ENCODE measurements around the gene PPP1R16B.

The PPP1R16B gene

GRCh38 chr20:38894091-38894847, 88.8 kb downstream of the PPP1R16B start:
- H3K4me3 ChIP-seq (ENCODE audit: low read depth, low read length): no peak overlapping the region

DNA sequence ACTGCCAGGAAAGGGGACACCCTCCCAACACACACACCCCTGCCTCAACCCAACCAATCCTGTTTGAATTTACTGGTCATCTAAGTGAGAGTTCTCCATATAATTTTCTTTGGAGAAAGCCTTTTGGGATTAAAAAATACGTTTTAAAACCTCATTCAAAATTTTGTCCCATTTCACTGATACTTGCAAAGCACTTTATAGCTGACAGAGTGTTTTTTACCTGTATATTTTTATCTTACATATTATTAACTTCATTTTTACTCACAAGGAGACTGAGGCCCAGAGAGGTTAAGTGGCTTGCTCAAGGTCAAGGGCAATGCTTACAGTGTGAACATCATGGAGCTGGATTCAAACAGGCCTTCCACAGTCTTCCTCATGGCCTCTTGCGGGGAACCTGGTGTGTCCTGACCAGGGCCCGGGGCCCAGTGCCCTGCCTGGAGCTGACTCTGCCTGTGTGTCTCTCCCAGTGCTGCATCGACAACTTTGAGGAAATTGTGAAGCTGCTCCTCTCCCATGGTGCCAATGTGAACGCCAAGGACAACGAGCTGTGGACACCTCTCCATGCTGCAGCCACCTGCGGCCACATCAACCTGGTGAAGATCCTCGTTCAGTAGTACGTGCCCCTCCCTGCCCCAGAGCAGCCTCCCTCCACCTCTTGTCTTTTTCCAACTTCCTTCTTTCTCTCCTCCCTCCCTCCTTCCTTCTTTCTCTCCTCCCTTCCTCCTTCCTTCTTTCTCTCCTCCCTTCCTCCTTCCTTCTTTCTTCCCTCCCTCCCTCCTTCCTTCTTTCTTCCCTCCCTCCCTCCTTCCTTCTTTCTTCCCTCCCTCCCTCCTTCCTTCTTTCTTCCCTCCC, 89.8 kb downstream of the PPP1R16B start:
- no peak overlapping the region for H3K4me3 ChIP-seq (ENCODE audit: low read depth, low read length)

DNA sequence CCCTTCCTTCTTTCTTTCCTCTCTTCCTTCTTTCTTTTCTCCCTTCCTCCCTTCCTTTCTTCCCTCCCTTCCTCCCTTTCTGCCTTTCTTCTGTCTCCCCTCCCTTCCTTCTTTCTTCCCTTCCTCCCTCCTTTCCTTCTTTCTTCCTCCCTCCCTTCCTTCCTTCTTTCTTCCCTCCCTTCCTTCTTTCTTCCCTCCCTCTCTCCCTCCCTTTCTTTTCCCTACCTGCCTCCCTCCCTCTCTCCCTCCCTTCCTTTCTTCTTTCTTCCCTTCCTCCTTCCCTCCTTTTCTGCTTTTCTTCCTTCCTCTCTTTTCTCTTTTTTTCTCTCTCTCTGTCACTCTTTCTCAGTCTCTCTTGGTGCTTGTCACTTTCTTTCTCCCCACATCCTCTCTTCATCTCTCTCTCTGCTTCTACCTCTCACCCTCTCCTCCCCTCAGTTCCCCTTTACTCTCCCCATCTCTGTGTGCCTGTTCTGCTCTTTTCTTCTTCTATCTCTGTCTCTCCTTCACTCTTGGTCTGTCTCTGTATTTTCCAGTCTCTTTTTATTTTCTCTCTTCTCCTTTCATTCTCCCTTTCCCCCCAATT, 90.6 kb downstream of the PPP1R16B start:
- H3K4me3 ChIP-seq (ENCODE audit: low read depth, low read length): no peak overlapping the region

GRCh38 chr20:38897267-38897666, 91.8 kb downstream of the PPP1R16B start:
- H3K4me3 ChIP-seq (ENCODE audit: low read depth, low read length): no peak overlapping the region

GRCh38 chr20:38900606-38901005, 95.1 kb downstream of the PPP1R16B start:
- H3K4me3 ChIP-seq (ENCODE audit: low read depth, low read length): no peak overlapping the region

DNA sequence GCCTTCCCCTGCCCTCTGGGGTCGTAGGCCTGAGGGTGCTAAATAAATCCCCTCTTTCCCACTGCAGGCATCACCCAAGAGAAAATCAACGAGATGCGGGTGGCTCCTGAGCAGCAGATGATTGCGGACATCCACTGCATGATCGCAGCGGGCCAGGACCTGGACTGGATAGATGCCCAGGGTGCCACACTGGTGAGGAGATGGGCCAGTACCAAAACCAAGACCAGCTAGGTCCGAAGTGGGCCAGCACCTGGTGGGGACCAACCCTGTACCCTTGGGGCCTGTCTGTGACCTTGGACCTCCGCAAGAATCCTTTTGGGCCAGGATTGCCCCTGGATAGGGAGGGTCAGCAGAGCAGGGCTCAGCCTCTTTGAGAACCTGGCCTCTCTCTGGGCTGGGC, 97.1 kb downstream of the PPP1R16B start:
- H3K4me3 ChIP-seq (ENCODE audit: low read depth, low read length): no peak overlapping the region

DNA sequence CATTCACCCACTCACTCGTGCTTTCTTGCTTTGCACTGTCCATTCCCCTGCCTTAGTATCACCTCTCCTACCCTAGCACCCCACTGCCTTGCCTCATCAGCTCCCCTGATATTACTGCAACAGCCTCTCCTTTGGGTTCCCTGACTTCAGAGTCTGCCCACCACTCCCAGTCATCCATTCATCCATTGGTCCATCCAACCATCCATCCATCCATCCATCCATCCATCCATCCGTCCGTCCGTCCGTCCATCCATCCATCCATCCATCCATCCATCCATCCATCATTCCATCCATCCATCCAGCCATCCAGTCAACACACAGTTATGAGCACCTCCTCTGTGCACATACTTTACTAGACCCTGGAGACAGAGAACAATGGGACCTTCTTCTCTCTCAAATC, 97.8 kb downstream of the PPP1R16B start:
- H3K4me3 ChIP-seq (ENCODE audit: low read depth, low read length): no peak overlapping the region

DNA sequence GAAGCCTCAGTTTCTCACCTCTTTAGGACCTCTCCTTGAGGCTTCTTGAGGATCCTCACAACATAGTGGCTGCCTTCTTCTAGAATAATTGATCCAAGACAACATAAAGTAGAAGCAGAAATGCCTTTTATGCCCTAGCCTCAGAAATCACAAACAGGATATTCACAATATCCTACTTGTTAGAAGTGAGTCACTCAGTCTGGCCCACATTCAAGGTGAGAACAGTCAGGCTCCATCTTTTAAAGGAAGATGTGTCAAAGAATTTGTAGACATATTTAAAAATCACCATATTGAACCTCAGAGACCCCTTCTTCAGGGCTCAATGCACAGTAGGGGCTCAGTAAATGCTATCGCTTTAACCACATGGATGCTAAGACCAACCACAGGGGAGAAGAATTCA, 99.9 kb downstream of the PPP1R16B start:
- no peak overlapping the region for H3K4me3 ChIP-seq (ENCODE audit: low read depth, low read length)

DNA sequence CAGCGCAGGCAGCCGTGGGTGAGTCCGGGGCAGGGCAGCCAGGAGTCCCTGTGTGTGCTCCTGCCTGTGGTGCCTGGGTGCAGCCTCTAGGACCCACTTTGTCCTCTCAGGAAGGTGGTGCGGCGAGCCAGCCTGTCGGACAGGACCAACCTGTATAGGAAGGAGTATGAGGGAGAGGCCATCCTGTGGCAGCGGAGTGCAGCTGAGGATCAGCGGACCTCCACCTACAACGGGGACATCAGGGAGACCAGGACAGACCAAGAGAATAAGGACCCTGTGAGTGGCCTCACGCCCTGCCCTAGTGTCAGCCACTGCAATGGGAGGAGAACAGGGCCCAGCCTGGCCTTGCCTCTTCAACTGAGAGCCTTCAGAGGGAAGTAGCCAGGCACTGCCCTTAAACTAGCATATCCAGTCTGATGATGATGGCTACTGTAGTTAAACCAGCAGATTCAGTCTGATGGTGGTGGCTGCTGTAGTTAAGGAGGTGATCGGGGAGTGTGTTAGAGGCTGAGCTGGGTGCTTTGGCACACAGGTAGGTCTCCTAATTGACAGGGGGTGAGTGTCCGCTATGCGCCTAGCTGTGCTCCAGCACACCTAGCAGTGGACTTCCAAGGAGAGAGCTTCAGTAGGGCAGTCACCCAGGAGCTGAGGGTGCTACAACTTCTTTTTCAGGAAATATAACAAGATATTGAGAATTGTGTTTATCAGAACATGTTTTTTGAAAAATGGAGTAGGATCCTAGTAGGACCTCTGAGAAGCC, 102.6 kb downstream of the PPP1R16B start:
- H3K4me3 ChIP-seq (ENCODE audit: low read depth, low read length): no peak overlapping the region

DNA sequence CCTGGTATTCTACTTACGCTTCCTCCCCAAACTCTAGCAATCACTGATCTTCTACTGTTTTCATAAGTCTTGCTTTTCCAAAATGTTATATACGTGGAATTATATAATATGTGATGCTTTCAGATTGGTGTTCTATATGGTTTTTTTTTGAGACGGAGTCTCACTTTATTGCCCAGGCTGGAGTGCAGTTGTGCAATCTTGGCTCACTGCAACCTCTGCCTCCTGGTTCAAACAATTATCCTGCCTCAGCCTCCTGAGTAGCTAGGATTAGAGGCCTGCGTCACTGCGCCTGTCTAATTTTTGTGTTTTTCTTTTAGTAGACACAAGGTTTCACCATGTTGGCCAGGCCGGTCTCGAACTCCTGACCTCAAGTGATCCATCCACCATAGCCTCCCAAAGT, 109.9 kb downstream of the PPP1R16B start:
- no peak overlapping the region for H3K4me3 ChIP-seq (ENCODE audit: low read depth, low read length)

DNA sequence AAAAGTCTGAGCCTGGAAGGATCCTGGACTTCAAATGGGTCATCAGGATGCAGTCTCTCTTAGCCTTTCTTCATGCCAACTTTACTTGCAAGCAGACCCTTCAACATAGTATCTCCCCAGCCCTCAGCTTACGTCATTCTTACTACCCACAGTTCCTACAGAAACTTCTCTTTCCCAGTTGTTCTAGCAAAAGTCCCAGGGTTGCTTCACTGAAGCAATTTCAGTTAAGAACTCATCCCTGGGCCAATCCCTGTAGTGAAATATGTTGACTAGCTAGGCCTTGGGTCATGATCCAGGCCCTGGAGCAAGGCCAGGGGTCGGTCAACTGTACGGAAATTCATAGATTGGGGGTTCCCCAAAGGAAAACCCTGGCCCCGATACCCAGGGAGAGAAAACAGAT, 112.2 kb downstream of the PPP1R16B start:
- no peak overlapping the region for H3K4me3 ChIP-seq (ENCODE audit: low read depth, low read length)

DNA sequence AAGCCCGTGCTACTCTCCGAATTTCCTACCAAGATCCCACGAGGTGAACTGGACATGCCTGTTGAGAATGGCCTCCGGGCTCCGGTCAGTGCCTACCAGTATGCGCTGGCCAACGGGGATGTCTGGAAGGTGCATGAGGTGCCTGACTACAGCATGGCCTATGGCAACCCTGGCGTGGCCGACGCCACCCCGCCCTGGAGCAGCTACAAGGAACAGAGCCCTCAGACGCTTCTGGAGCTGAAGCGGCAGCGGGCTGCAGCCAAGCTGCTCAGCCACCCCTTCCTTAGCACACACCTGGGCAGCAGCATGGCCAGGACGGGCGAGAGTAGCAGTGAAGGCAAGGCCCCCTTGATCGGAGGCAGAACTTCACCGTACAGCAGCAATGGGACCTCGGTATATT, 112.7 kb downstream of the PPP1R16B start:
- no peak overlapping the region for H3K4me3 ChIP-seq (ENCODE audit: low read depth, low read length)

GRCh38 chr20:38919683-38920082, 114.2 kb downstream of the PPP1R16B start:
- no peak overlapping the region for H3K4me3 ChIP-seq (ENCODE audit: low read depth, low read length)

- no peak overlapping the region for H3K4me3 ChIP-seq (ENCODE audit: low read depth, low read length)
Observed at GRCh38 chr20:38920411-38920810, 114.9 kb downstream of the PPP1R16B start.

DNA sequence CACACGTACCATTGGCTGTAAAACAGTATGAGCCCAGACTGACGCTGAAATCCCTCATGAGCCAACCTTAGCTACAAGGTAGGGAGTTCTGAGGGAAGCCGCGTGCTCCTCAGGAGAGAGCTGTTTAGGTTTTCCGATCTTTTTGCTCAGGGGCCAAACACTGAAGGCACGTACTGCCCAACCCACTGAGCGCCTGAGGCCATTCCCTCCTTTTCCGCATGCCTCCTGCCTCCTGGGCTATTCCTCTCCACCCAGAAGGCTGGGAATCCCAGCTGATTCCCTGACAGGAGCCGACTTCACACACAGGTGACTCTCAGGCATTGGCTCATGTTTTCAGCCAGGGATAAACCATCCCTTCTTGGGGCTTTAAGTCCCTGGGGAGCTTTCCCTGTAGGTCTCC, 115.4 kb downstream of the PPP1R16B start:
- no peak overlapping the region for H3K4me3 ChIP-seq (ENCODE audit: low read depth, low read length)

DNA sequence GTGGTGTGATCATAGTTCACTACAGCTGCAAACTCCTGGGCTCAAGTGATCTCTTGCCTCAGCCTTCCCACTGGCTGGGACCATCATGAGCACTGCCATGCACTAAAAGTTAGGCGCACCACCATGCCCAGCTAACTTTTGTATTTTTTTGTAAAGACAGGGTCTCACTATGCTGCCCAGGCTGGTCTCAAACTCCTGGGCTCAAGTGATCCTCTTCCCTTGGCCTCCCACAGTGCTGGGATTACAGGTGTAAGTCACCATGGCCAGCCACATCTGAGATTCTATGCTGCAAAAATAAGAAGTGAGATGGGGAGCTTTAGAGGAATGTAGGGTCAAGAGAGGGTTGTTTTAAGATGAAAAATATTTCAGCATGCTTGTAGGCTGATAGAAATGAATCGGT, 119.2 kb downstream of the PPP1R16B start:
- H3K4me3 ChIP-seq (ENCODE audit: low read depth, low read length): no peak overlapping the region

GRCh38 chr20:38926142-38926933, 120.8 kb downstream of the PPP1R16B start, which contains the start of gene FAM83D:
Gene FAM83D, plus strand, starts transcription at chr20:38926417. Its CDS starts 26 bp downstream, at chr20:38926443.
- H3K4me3 ChIP-seq (ENCODE audit: low read depth, low read length): peak within 1 kb of the TSS; percentile 85

DNA sequence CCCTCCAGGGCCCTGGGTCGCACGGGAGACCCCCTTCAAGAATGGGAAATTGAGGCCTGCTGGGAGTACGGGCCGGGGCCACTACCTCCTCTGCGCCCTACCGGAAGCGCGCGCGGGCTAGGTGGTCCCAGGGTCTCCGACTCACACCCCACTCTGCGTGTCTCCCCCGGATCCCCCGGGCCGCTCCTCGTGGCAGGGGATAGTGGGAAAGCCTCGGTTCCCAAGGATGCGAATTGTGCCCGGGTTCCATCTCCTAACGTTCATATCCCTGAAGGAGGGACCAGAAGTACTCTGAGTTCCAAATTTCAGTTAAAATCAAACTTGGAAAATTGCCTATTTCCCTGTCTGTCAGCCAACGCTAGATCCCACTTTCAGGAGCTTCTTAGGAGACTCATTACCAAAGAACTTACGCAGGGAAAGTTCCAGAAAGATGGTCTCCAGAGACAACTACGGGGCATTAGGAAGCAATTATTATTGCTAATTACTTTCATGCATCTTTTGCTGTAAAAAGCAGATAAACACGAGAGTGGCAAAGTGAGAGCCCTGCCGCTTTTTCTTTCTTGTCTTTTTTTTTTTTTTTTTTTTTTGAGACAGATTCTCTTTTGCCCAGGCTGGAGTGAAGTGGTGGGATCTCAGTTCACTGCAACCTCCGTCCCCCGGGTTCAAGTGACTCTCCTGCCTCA, 121.6 kb downstream of the PPP1R16B start:
- H3K4me3 ChIP-seq (ENCODE audit: low read depth, low read length): peak overlapping the region; percentile 85

- H3K4me3 ChIP-seq (ENCODE audit: low read depth, low read length): peak overlapping the region; percentile 21
Observed at GRCh38 chr20:38927902-38928578, 122.5 kb downstream of the PPP1R16B start.
